OCI-LY3 (cell line): Measurements from ENCODE around the gene LRP5.
"Not testable (repeated sequence)": the region's sequence is repeated elsewhere in the genome, so short reads cannot be mapped to it uniquely, and the experiment has no call there.

Experiments
- CTCF ChIP-seq: fragments of 200-600, 300-600 bp; sonication (generic); IDR thresholded peaks from 2 replicates; pipeline ENCODE4 v1.5.1; 2014; ENCODE audit warnings: antibody characterized with exemption, low read length, low read depth
- EZH2phosphoT487 ChIP-seq: fragments of 200-600 bp; shearing (Covaris generic); IDR thresholded peaks from 2 replicates; pipeline ENCODE4 v1.6.1; 2018; ENCODE audit warnings: antibody characterized with exemption, mixed run types, low read depth

GRCh38 chr11:68400584-68400983 is 88.2 kb downstream of the LRP5 start:
- not testable (repeated sequence) for TF ChIP-seq CTCF, EZH2phosphoT487
